ENCODE data around the gene RAB38. TPM values are rescaled to one million over a fixed set of nuclear protein-coding genes. Genes with fewer than 3 reads are reported as not detected.

The RAB38 gene
- total and polyA plus RNA-seq, 9 donors = 0.91 to 4.3 (median 2.4) TPM

- intact Hi-C loops (cut with DNase I) = no loop called here
- TF ChIP-seq, protein P1, sequence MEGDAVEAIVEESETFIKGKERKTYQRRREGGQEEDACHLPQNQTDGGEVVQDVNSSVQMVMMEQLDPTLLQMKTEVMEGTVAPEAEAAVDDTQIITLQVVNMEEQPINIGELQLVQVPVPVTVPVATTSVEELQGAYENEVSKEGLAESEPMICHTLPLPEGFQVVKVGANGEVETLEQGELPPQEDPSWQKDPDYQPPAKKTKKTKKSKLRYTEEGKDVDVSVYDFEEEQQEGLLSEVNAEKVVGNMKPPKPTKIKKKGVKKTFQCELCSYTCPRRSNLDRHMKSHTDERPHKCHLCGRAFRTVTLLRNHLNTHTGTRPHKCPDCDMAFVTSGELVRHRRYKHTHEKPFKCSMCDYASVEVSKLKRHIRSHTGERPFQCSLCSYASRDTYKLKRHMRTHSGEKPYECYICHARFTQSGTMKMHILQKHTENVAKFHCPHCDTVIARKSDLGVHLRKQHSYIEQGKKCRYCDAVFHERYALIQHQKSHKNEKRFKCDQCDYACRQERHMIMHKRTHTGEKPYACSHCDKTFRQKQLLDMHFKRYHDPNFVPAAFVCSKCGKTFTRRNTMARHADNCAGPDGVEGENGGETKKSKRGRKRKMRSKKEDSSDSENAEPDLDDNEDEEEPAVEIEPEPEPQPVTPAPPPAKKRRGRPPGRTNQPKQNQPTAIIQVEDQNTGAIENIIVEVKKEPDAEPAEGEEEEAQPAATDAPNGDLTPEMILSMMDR (IDR thresholded peaks at IDR 0.05) = no peak
- TF ChIP-seq EP300 (IDR thresholded peaks at IDR 0.05) = no peak
- Histone ChIP-seq H3K27me3 (no peaks in the 10 kb centered on the region), H3K4me1 (ENCODE audit: insufficient read depth) (no peaks in the 10 kb centered on the region), H3K4me3 (no peak overlapping the region), H3K9me3 (peaks cover 0 to 2% of the 10 kb centered on the region in 2 donors), H3K27ac (no peak overlapping the region), H3K36me3 (no peaks in the 10 kb centered on the region)
- WGBS, 3 donors = 0 to 45% (median 0%) methylated on average over 1 of the region's 1 CpG
- DNase-seq = no peak
These were observed 31.5 kb upstream of the RAB38 start for GRCh38 chr11:88206751-88207150.

GRCh38 chr11:88204353-88204752, 29.1 kb upstream of the RAB38 start:
- H3K4me1 ChIP-seq (ENCODE audit: insufficient read depth) = no peaks in the 10 kb centered on the region
- TF ChIP-seq EP300 (IDR thresholded peaks at IDR 0.05) = no peak
- no peak for TF ChIP-seq POLR2A (IDR thresholded peaks at IDR 0.05)
- TF ChIP-seq, protein P1 (IDR thresholded peaks at IDR 0.05) = no peak
- no peak for DNase-seq
- 86 to 92% (median 91%) methylated on average over 3 of the region's 3 CpGs for WGBS, 3 donors
- no peak overlapping the region for H3K27ac ChIP-seq
- intact Hi-C loops (cut with DNase I) = no loop called here
- no peaks in the 10 kb centered on the region for H3K36me3 ChIP-seq
- no peaks in the 10 kb centered on the region for H3K9me3 ChIP-seq
- no peak overlapping the region for H3K4me3 ChIP-seq
- no peaks in the 10 kb centered on the region for H3K27me3 ChIP-seq

DNA sequence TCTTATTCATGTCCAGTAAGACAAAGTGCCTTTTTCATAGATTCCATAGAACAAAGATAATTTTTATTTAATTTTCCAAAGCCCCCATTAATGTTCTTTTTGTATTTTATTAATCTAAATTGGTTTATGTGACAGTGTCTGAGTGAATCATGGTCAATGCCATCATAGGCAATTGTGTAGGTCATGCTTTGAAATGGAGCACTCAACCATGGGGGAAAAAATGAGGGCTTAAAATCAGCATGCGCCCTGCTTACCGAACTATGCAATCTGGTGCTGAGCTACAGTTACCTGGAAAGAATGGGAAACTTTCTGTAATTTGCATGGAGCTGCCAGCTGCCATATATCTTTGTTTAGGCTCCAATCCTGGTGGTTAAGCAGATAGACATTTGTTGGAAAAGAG, 28.4 kb upstream of the RAB38 start:
- Histone ChIP-seq H3K4me1 (ENCODE audit: insufficient read depth) (no peaks in the 10 kb centered on the region), H3K27ac (no peak overlapping the region), H3K4me3 (no peak overlapping the region), H3K36me3 (no peaks in the 10 kb centered on the region), H3K27me3 (no peaks in the 10 kb centered on the region), H3K9me3 (no peaks in the 10 kb centered on the region)
- intact Hi-C loops (cut with DNase I) = no loop called here
- WGBS, 3 donors = 95 to 97% (median 97%) methylated on average over 2 of the region's 2 CpGs
- TF ChIP-seq EP300 (IDR thresholded peaks at IDR 0.05) = no peak
- DNase-seq = no peak

- 69 to 88% (median 88%) methylated on average over 1 of the region's 1 CpG for WGBS, 3 donors
- TF ChIP-seq EP300 (IDR thresholded peaks at IDR 0.05) = no peak
- TF ChIP-seq POLR2A (IDR thresholded peaks at IDR 0.05) = no peak
- TF ChIP-seq, protein P1 (IDR thresholded peaks at IDR 0.05) = no peak
These were observed 27.3 kb upstream of the RAB38 start for GRCh38 chr11:88202498-88202897.

GRCh38 chr11:88196393-88196792, 21.1 kb upstream of the RAB38 start:
- Histone ChIP-seq H3K27ac (no peak overlapping the region), H3K4me3 (no peak overlapping the region), H3K27me3 (no peaks in the 10 kb centered on the region), H3K9me3 (no peaks in the 10 kb centered on the region), H3K4me1 (ENCODE audit: insufficient read depth) (no peaks in the 10 kb centered on the region), H3K36me3 (no peaks in the 10 kb centered on the region)
- intact Hi-C loops (cut with DNase I) = no loop called here
- TF ChIP-seq EP300 (IDR thresholded peaks at IDR 0.05) (no peak), POLR2A (IDR thresholded peaks at IDR 0.05) (no peak)
- TF ChIP-seq, protein P1 (IDR thresholded peaks at IDR 0.05) = no peak
- DNase-seq = no peak

More at GRCh38 chr11:88202498-88202897, 27.3 kb upstream of the RAB38 start:
- no peak overlapping the region for H3K4me3 ChIP-seq
- H3K4me1 ChIP-seq (ENCODE audit: insufficient read depth) = no peaks in the 10 kb centered on the region
- H3K9me3 ChIP-seq = no peaks in the 10 kb centered on the region
- intact Hi-C loops (cut with DNase I) = no loop called here
- DNase-seq = no peak
- H3K27me3 ChIP-seq = no peaks in the 10 kb centered on the region
- no peaks in the 10 kb centered on the region for H3K36me3 ChIP-seq
- H3K27ac ChIP-seq = no peak overlapping the region
